Peyer's patch (tissue), 4 donors: ENCODE data around the gene SLC13A2.

Experiments used
- CTCF ChIP-seq, 6 experiments: fragments of 450-650 bp in 4 of 6; fragments of 200-600 bp in 2 of 6; sonication (generic) in 1 of 6; IDR thresholded peaks; one replicate each; pipeline ENCODE4 v1.5.1; 2017 to 2019; ENCODE audit warnings: antibody characterized with exemption in 6 of 6, mild to moderate bottlenecking in 3 of 6, moderate library complexity in 1 of 6
- POLR2A ChIP-seq, 2 donors: fragments of 450-650 bp; IDR thresholded peaks; one replicate each; pipeline ENCODE4 v1.5.1; 2017; ENCODE audit warnings: antibody characterized with exemption in 2 of 2, mild to moderate bottlenecking in 2 of 2, moderate library complexity in 2 of 2

GRCh38 chr17:28470266-28470913, 3.1 kb upstream of the SLC13A2 start:
- TF ChIP-seq POLR2A (IDR thresholded peaks at IDR 0.05) = no peak
- no peak for TF ChIP-seq CTCF (IDR thresholded peaks at IDR 0.05)
